Neuronal stem cell (in vitro differentiated cells): ENCODE measurements around the gene SIAE.
A peak's percentile ranks its signal among the peaks of the same experiment; 100 is the strongest.

ENCODE experiments used
- DNase-seq: peaks from one replicate; pipeline ENCODE4 v3.0.0-alpha.2; 2013; ENCODE audit warnings: low spot score
- H2AFZ ChIP-seq: one replicate; pipeline ENCODE4 v1.6.1; 2013; ENCODE audit warnings: mild to moderate bottlenecking, low read length, inconsistent platforms
- H2AK5ac ChIP-seq: 2 replicates; pipeline ENCODE4 v1.6.1; 2013; ENCODE audit warnings: low read depth, mild to moderate bottlenecking, inconsistent platforms, low read length, moderate library complexity, mixed read lengths
- H2BK120ac ChIP-seq: 2 replicates; pipeline ENCODE4 v1.6.1; 2013; ENCODE audit warnings: low read depth, mild to moderate bottlenecking, inconsistent platforms, low read length, moderate library complexity, mixed read lengths
- H2BK12ac ChIP-seq: one replicate; pipeline ENCODE4 v1.6.1; 2013; ENCODE audit warnings: low read length, inconsistent platforms
- H2BK15ac ChIP-seq: 2 replicates; pipeline ENCODE4 v1.6.1; 2013; ENCODE audit warnings: mild to moderate bottlenecking, low read length, inconsistent platforms, mixed read lengths
- H2BK5ac ChIP-seq: one replicate; pipeline ENCODE4 v1.6.1; 2013; ENCODE audit warnings: inconsistent platforms, mild to moderate bottlenecking, low read length, moderate library complexity
- H3K14ac ChIP-seq: one replicate; pipeline ENCODE4 v1.6.1; 2013; ENCODE audit warnings: low read length, inconsistent platforms
- H3K18ac ChIP-seq: 2 replicates; pipeline ENCODE4 v1.6.1; 2013; ENCODE audit warnings: low read length, inconsistent platforms
- H3K23ac ChIP-seq: 2 replicates; pipeline ENCODE4 v1.6.1; 2013; ENCODE audit warnings: low read depth, mild to moderate bottlenecking, mixed read lengths, low read length, inconsistent platforms; ENCODE audit not compliant: poor library complexity
- H3K27ac ChIP-seq: replicated peaks from 3 replicates; pipeline ENCODE4 v1.5.1; 2013; ENCODE audit warnings: low read length, inconsistent platforms
- H3K27me3 ChIP-seq, 3 experiments: 2 replicates each; pipeline ENCODE4 v1.6.1; 2013; ENCODE audit warnings: low read length in 3 of 3, mild to moderate bottlenecking in 2 of 3, inconsistent platforms in 1 of 3, low read depth in 1 of 3, mixed read lengths in 1 of 3, moderate library complexity in 1 of 3; ENCODE audit not compliant: control insufficient read depth in 3 of 3, insufficient read depth in 3 of 3
- H3K36me3 ChIP-seq, 2 donors: replicated peaks in 1 of 2; 2 replicates each; pipeline ENCODE4 v1.6.1; 2013; ENCODE audit warnings: low read length in 2 of 2; ENCODE audit not compliant: control insufficient read depth in 2 of 2, insufficient read depth in 2 of 2
- H3K4ac ChIP-seq: 2 replicates; pipeline ENCODE4 v1.6.1; 2013; ENCODE audit warnings: inconsistent platforms, mild to moderate bottlenecking, low read length, moderate library complexity
- H3K4me1 ChIP-seq, 2 donors: 1 replicate in 1 of 2; 2 replicates in 1 of 2; pipeline ENCODE4 v1.6.1; 2013; ENCODE audit warnings: low read length in 2 of 2, low read depth in 1 of 2; ENCODE audit not compliant: control insufficient read depth in 2 of 2, insufficient read depth in 1 of 2
- H3K4me2 ChIP-seq: one replicate; pipeline ENCODE4 v1.6.1; 2013; ENCODE audit warnings: mild to moderate bottlenecking, low read length, inconsistent platforms; ENCODE audit not compliant: insufficient read depth, poor library complexity, severe bottlenecking
- H3K4me3 ChIP-seq, 2 donors: 2 replicates each; pipeline ENCODE4 v1.5.1; 2013; ENCODE audit warnings: low read length in 2 of 2, mild to moderate bottlenecking in 2 of 2, inconsistent platforms in 1 of 2, moderate library complexity in 1 of 2
- H3K79me1 ChIP-seq: one replicate; pipeline ENCODE4 v1.6.1; 2013; ENCODE audit warnings: low read depth, mild to moderate bottlenecking, inconsistent platforms, low read length, moderate library complexity
- H3K9ac ChIP-seq: one replicate; pipeline ENCODE4 v1.6.1; 2013; ENCODE audit warnings: mild to moderate bottlenecking, low read depth, low read length, inconsistent platforms; ENCODE audit not compliant: poor library complexity
- H3K9me3 ChIP-seq, 2 donors: replicated peaks in 1 of 2; 2 replicates each; pipeline versions ENCODE3 to v1.6.1; 2013; ENCODE audit warnings: low read length in 2 of 2, mild to moderate bottlenecking in 2 of 2, inconsistent platforms in 1 of 2, low read depth in 1 of 2, mixed read lengths in 1 of 2, moderate library complexity in 1 of 2; ENCODE audit not compliant: control insufficient read depth in 2 of 2, insufficient read depth in 1 of 2
- H4K8ac ChIP-seq: one replicate; pipeline ENCODE4 v1.6.1; 2013; ENCODE audit warnings: low read depth, mild to moderate bottlenecking, inconsistent platforms, low read length, moderate library complexity
- H4K91ac ChIP-seq: one replicate; pipeline ENCODE4 v1.6.1; 2013; ENCODE audit warnings: low read length, low read depth, mild to moderate bottlenecking, inconsistent platforms; ENCODE audit not compliant: poor library complexity
- WGBS, 2 donors: extraction: QIAGEN DNeasy Blood & Tissue Kit; methylation state at CpG; one replicate each; pipeline ENCODE4 v1.1.7; 2013; ENCODE audit warnings: missing lambda C conversion rate in 2 of 2, mixed read lengths in 1 of 2; ENCODE audit not compliant: insufficient read length in 2 of 2, insufficient replicate concordance in 1 of 2; ENCODE audit errors: extremely low coverage in 2 of 2; 5-methylcytosine and 5-hydroxymethylcytosine counted together

Gene SIAE

GRCh38 chr11:124657904-124658303 lies 15.6 kb downstream of the SIAE start:
- Histone ChIP-seq H3K4ac (no peak overlapping the region), H4K8ac (no peak overlapping the region), H3K27ac (no peak overlapping the region), H4K91ac (no peak overlapping the region), H2BK15ac (no peak overlapping the region), H3K18ac (no peak overlapping the region), H3K36me3 (no peaks in the 10 kb centered on the region), H3K14ac (no peak overlapping the region), H3K4me2 (no peak overlapping the region), H3K4me1 (peaks cover 6 to 18% of the 10 kb centered on the region in 2 donors), H3K9ac (no peak overlapping the region), H3K79me1 (no peaks in the 10 kb centered on the region), H3K23ac (no peak overlapping the region), H2BK12ac (no peak overlapping the region), H3K27me3 (no peaks in the 10 kb centered on the region), H2AK5ac (no peak overlapping the region), H2AFZ (peak overlapping the region; percentile 80), H3K4me3 (no peak overlapping the region), H3K9me3 (no peaks in the 10 kb centered on the region), H2BK5ac (no peak overlapping the region), H2BK120ac (no peak overlapping the region)
- WGBS, 2 donors, result no CpG with 5 or more reads among the region's 5 CpGs
- DNase-seq, result no peak

- peaks cover 6 to 18% of the 10 kb centered on the region in 2 donors for H3K4me1 ChIP-seq
- H2BK15ac ChIP-seq, result no peak overlapping the region
- no peak overlapping the region for H4K8ac ChIP-seq
- no peak for DNase-seq
- H3K79me1 ChIP-seq, result no peaks in the 10 kb centered on the region
- no peak overlapping the region for H4K91ac ChIP-seq
- H3K27ac ChIP-seq, result no peak overlapping the region
- no peak overlapping the region for H2BK5ac ChIP-seq
- no peaks in the 10 kb centered on the region for H3K9me3 ChIP-seq
- no peak overlapping the region for H2BK12ac ChIP-seq
- no peak overlapping the region for H2BK120ac ChIP-seq
- no peaks in the 10 kb centered on the region for H3K36me3 ChIP-seq
- no peak overlapping the region for H3K9ac ChIP-seq
- no peak overlapping the region for H2AK5ac ChIP-seq
- no peaks in the 10 kb centered on the region for H3K27me3 ChIP-seq
- peak overlapping the region; percentile 80 for H2AFZ ChIP-seq
- H3K4me2 ChIP-seq, result peak overlapping the region; percentile 22
- no peak overlapping the region for H3K14ac ChIP-seq
- WGBS, 2 donors, result no CpG with 5 or more reads among the region's 16 CpGs
- no peak overlapping the region for H3K4ac ChIP-seq
- H3K18ac ChIP-seq, result peak overlapping the region; percentile 24
- no peak overlapping the region for H3K23ac ChIP-seq
- H3K4me3 ChIP-seq, result peak overlapping the region in 1 of 2 donors; percentile 31
Observed at GRCh38 chr11:124656774-124657630, 16.5 kb downstream of the SIAE start.

GRCh38 chr11:124648610-124649009 lies 24.9 kb downstream of the SIAE start:
- Histone ChIP-seq H4K91ac (no peak overlapping the region), H3K18ac (no peak overlapping the region), H3K4me2 (no peak overlapping the region), H4K8ac (no peak overlapping the region), H3K27ac (no peak overlapping the region), H3K36me3 (no peaks in the 10 kb centered on the region), H2AK5ac (no peak overlapping the region), H2AFZ (no peak overlapping the region), H3K79me1 (no peaks in the 10 kb centered on the region), H2BK12ac (no peak overlapping the region), H2BK120ac (no peak overlapping the region), H2BK5ac (no peak overlapping the region), H2BK15ac (no peak overlapping the region), H3K27me3 (no peaks in the 10 kb centered on the region), H3K4me1 (peaks cover 0 to 5% of the 10 kb centered on the region in 2 donors), H3K9ac (no peak overlapping the region), H3K9me3 (no peaks in the 10 kb centered on the region), H3K4me3 (no peak overlapping the region), H3K4ac (no peak overlapping the region), H3K14ac (no peak overlapping the region), H3K23ac (no peak overlapping the region)
- WGBS, 2 donors, result no CpG with 5 or more reads among the region's 6 CpGs
- no peak for DNase-seq

DNA sequence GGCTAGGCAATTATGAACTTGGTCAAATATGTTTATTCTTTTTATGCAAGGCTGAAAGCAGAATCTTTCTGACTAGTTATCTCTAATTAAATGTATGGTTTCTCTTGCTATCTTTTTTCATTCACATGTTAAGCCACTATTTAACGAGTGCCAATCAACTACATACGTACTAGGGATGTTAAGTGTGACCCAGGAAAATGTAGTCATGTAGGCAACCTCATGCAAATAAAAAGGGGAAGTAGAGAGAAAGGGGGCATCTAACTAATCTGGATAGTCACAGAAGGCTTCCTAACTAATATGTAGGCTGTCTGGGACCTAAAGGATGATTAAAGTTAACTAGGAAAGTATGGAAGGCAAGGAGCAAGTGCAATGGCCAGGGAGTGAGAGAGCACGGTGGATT lies 27.4 kb downstream of the SIAE start:
- no peak overlapping the region for H4K8ac ChIP-seq
- no peak overlapping the region for H2AFZ ChIP-seq
- no peak overlapping the region for H4K91ac ChIP-seq
- no peaks in the 10 kb centered on the region for H3K36me3 ChIP-seq
- no peak overlapping the region for H2BK5ac ChIP-seq
- no peak overlapping the region for H3K4ac ChIP-seq
- H3K4me1 ChIP-seq, result peaks cover 0 to 5% of the 10 kb centered on the region in 2 donors
- H3K9ac ChIP-seq, result no peak overlapping the region
- no peak overlapping the region for H3K14ac ChIP-seq
- H3K4me2 ChIP-seq, result no peak overlapping the region
- H3K9me3 ChIP-seq, result peaks cover 0 to 1% of the 10 kb centered on the region in 2 donors
- H2BK12ac ChIP-seq, result no peak overlapping the region
- H2BK15ac ChIP-seq, result no peak overlapping the region
- H2BK120ac ChIP-seq, result no peak overlapping the region
- no peak overlapping the region for H3K18ac ChIP-seq
- no peak overlapping the region for H2AK5ac ChIP-seq
- no peaks in the 10 kb centered on the region for H3K27me3 ChIP-seq
- whole genome bisulfite sequencing, 2 donors, result no CpG with 5 or more reads among the region's 3 CpGs
- H3K23ac ChIP-seq, result no peak overlapping the region
- H3K79me1 ChIP-seq, result no peaks in the 10 kb centered on the region
- no peak for DNase-seq
- no peak overlapping the region for H3K27ac ChIP-seq
- no peak overlapping the region for H3K4me3 ChIP-seq
